HG03097 (cell line): Measurements from ENCODE around the gene HSPA2.
"Not testable (repeated sequence)": the region's sequence is repeated elsewhere in the genome, so short reads cannot be mapped to it uniquely, and the experiment has no call there.

Source experiments
- ATAC-seq: cut with Tn5 transposase; IDR thresholded peaks from one replicate; pipeline ENCODE4 v1.9.1; 2021; ENCODE audit not compliant: unreplicated experiment, low FRiP score

The HSPA2 gene

GRCh38 chr14:64550621-64551333 lies 10.2 kb downstream of the HSPA2 start:
- no peak for ATAC-seq

GRCh38 chr14:64554556-64554955 lies 14.0 kb downstream of the HSPA2 start:
- no peak for ATAC-seq

GRCh38 chr14:64556526-64556925 lies 16.0 kb downstream of the HSPA2 start:
- ATAC-seq: no peak

GRCh38 chr14:64558216-64558615 lies 17.7 kb downstream of the HSPA2 start:
- not testable (repeated sequence) for ATAC-seq

- ATAC-seq: no peak
These were observed 21.1 kb downstream of the HSPA2 start for GRCh38 chr14:64561631-64562030.

- no peak for ATAC-seq
These were observed 21.9 kb downstream of the HSPA2 start for GRCh38 chr14:64562436-64562835.

GRCh38 chr14:64563696-64564095 lies 23.2 kb downstream of the HSPA2 start:
- ATAC-seq: no peak

- ATAC-seq: no peak
These were observed 26.1 kb downstream of the HSPA2 start for GRCh38 chr14:64566651-64567122.

- ATAC-seq: no peak
These were observed 28.6 kb downstream of the HSPA2 start for GRCh38 chr14:64569138-64569631.

GRCh38 chr14:64569646-64570045 lies 29.1 kb downstream of the HSPA2 start:
- ATAC-seq: not testable (repeated sequence)

GRCh38 chr14:64572386-64573104 lies 32.0 kb downstream of the HSPA2 start:
- no peak for ATAC-seq

- ATAC-seq: no peak
These were observed 32.6 kb downstream of the HSPA2 start for GRCh38 chr14:64573109-64573508.

GRCh38 chr14:64574371-64575107 lies 34.0 kb downstream of the HSPA2 start:
- no peak for ATAC-seq

GRCh38 chr14:64577211-64577610 lies 36.7 kb downstream of the HSPA2 start:
- ATAC-seq: no peak

- no peak for ATAC-seq
These were observed 39.9 kb downstream of the HSPA2 start for GRCh38 chr14:64580467-64580866.

- no peak for ATAC-seq
These were observed 40.8 kb downstream of the HSPA2 start for GRCh38 chr14:64581363-64581762.

- ATAC-seq: no peak
These were observed 41.3 kb downstream of the HSPA2 start for GRCh38 chr14:64581817-64582216.

- no peak for ATAC-seq
These were observed 43.6 kb downstream of the HSPA2 start for GRCh38 chr14:64584190-64584589.

- no peak for ATAC-seq
These were observed 51.3 kb downstream of the HSPA2 start for GRCh38 chr14:64591809-64592208.
